K562 (cell line): Measurements from ENCODE around the gene VNN1. TPM values are rescaled to one million over a fixed set of nuclear protein-coding genes. Genes with fewer than 3 reads are reported as not detected.

Source experiments
- ATAC-seq: fragments of 200-7000 bp; cut with Tn5 transposase; 3 replicates; pipeline ENCODE4 v1.9.1; 2020; ENCODE audit warnings: moderate library complexity
- BruUV-seq: library from RNA; stranded (reverse); fragments of 400-500 nt; replicated peaks from 2 replicates; lab custom pipeline; 2021; lab: Mats Ljungman, UMichigan
- CTCF ChIA-PET: fragments of 300-600 bp; formaldehyde crosslinking; extraction: SDS; loops from one replicate; lab custom pipeline; 2021; ENCODE audit warnings: low intra/inter-chr PET ratio; lab: Yijun Ruan, JAX
- POLR2A ChIA-PET: fragments of 300-600, 350-650 bp; sonication (Branson Sonifier 250); formaldehyde crosslinking; extraction: SDS; loops from one replicate; lab custom pipeline; 2021; ENCODE audit warnings: antibody characterized with exemption, inconsistent platforms; lab: Yijun Ruan, JAX
- DNase-seq, 4 experiments: peaks; one replicate each; pipeline versions ENCODE4 v3.0.0 to v3.0.0-alpha.2; 2011 to 2018; ENCODE audit warnings: low spot score in 3 of 4, mixed read lengths in 3 of 4; ENCODE audit errors: extremely low read depth in 1 of 4
- FAIRE-seq: peaks from 2 replicates; lab custom pipeline; 2011; peaks lifted over from hg19 to GRCh38; lab: Jason Lieb, UNC
- H2AFZ ChIP-seq: 2 replicates; pipeline ENCODE4 v1.6.0; 2011; ENCODE audit warnings: low read depth, low read length, control low read depth, inconsistent platforms
- H3K27ac ChIP-seq: fragments of 200-600 bp; 3 replicates; pipeline ENCODE4 v1.8.0; 2011; ENCODE audit warnings: low read depth, mild to moderate bottlenecking, control low read depth, inconsistent platforms, low read length, moderate library complexity, mixed read lengths; ENCODE audit errors: extremely low read depth
- H3K27me3 ChIP-seq, 2 experiments: fragments of 300-600 bp in 1 of 2; 2 replicates in 1 of 2; 3 replicates in 1 of 2; pipeline versions ENCODE4 v1.6.0 to v1.8.0; 2011; ENCODE audit warnings: inconsistent platforms in 2 of 2, low read length in 2 of 2, mild to moderate bottlenecking in 1 of 2, mixed read lengths in 1 of 2, moderate library complexity in 1 of 2; ENCODE audit not compliant: control insufficient read depth in 2 of 2, insufficient read depth in 2 of 2
- H3K36me3 ChIP-seq: fragments of 300-600 bp; 3 replicates; pipeline ENCODE4 v1.8.0; 2011; ENCODE audit warnings: mild to moderate bottlenecking, low read length, inconsistent platforms; ENCODE audit not compliant: control insufficient read depth, insufficient read depth
- H3K4me1 ChIP-seq, 2 experiments: fragments of 200-600 bp in 1 of 2; replicated peaks in 1 of 2; 2 replicates in 1 of 2; 3 replicates in 1 of 2; pipeline versions ENCODE4 v1.5.1 to v1.8.0; 2011; ENCODE audit warnings: inconsistent platforms in 2 of 2, low read length in 2 of 2, mild to moderate bottlenecking in 1 of 2, mixed read lengths in 1 of 2, moderate library complexity in 1 of 2; ENCODE audit not compliant: control insufficient read depth in 2 of 2, insufficient read depth in 2 of 2
- H3K4me2 ChIP-seq: 2 replicates; pipeline ENCODE4 v1.6.1; 2011; ENCODE audit warnings: low read length, control low read depth, inconsistent platforms, mixed read lengths; ENCODE audit not compliant: insufficient read depth
- H3K4me3 ChIP-seq: fragments of 200-600 bp; sonication (generic), shearing (Covaris generic); 2 replicates; pipeline ENCODE4 v1.5.1; 2016; ENCODE audit warnings: control low read depth, inconsistent platforms
- H3K79me2 ChIP-seq: fragments of 200-600 bp; 3 replicates; pipeline ENCODE4 v1.8.0; 2011; ENCODE audit warnings: low read length, inconsistent platforms; ENCODE audit not compliant: control insufficient read depth, insufficient read depth
- H3K9ac ChIP-seq, 2 experiments: 2 replicates each; pipeline versions ENCODE4 v1.6.0 to v1.6.1; 2011; ENCODE audit warnings: low read depth in 2 of 2, low read length in 2 of 2, control low read depth in 1 of 2, inconsistent platforms in 1 of 2, mild to moderate bottlenecking in 1 of 2, mixed read lengths in 1 of 2; ENCODE audit not compliant: insufficient read depth in 1 of 2
- H3K9me1 ChIP-seq: one replicate; pipeline ENCODE4 v1.6.0; 2011; ENCODE audit warnings: inconsistent platforms, mild to moderate bottlenecking, low read length, moderate library complexity; ENCODE audit not compliant: control insufficient read depth, insufficient read depth
- H3K9me3 ChIP-seq: replicated peaks from 2 replicates; pipeline ENCODE4 v1.5.1; 2011; ENCODE audit warnings: low read depth, low read length, inconsistent platforms; ENCODE audit not compliant: control insufficient read depth, insufficient read depth
- H4K20me1 ChIP-seq: replicated peaks from 2 replicates; pipeline ENCODE4 v1.6.1; 2011; ENCODE audit warnings: low read length, inconsistent platforms, mixed read lengths; ENCODE audit not compliant: control insufficient read depth, insufficient read depth
- BRF1 ChIP-seq: IDR thresholded peaks from 3 replicates; pipeline ENCODE4 v1.6.1; 2011; ENCODE audit warnings: borderline replicate concordance, mild to moderate bottlenecking; ENCODE audit not compliant: insufficient read length; ENCODE audit errors: extremely low read depth
- CBX3 ChIP-seq, 2 experiments: IDR thresholded peaks; 1 replicate in 1 of 2; 2 replicates in 1 of 2; pipeline ENCODE4 v1.6.1; 2012; ENCODE audit warnings: inconsistent platforms in 2 of 2, low read length in 2 of 2, borderline replicate concordance in 1 of 2, control low read depth in 1 of 2
- HDAC1 ChIP-seq, 2 experiments: fragments of 450-650 bp; IDR thresholded peaks; 2 replicates each; pipeline ENCODE4 v1.6.1; 2016 to 2017; ENCODE audit warnings: inconsistent platforms in 1 of 2, mild to moderate bottlenecking in 1 of 2, moderate library complexity in 1 of 2
- HIVEP1 ChIP-seq: fragments of 250-450 bp; sonication (Bioruptor Pico); IDR thresholded peaks from 2 replicates; pipeline ENCODE4 v1.4.0; 2020; ENCODE audit warnings: mild to moderate bottlenecking
- HNRNPLL ChIP-seq: fragments of 200-400 bp; formaldehyde crosslinking; IDR thresholded peaks from 2 replicates; pipeline ENCODE4 v1.6.1; 2017; ENCODE audit warnings: low read length, low read depth, mild to moderate bottlenecking; ENCODE audit not compliant: poor library complexity, severe bottlenecking
- KAT7 ChIP-seq: sonication (generic); formaldehyde crosslinking; IDR thresholded peaks from 2 replicates; pipeline ENCODE4 v1.8.0; 2022; ENCODE audit warnings: missing genetic modification reagents, mild to moderate bottlenecking, borderline replicate concordance
- PTTG1 ChIP-seq: fragments of 450-650 bp; IDR thresholded peaks from 2 replicates; pipeline ENCODE4 v1.6.1; 2016; ENCODE audit warnings: low read depth, mild to moderate bottlenecking, missing genetic modification characterization, missing compliant biosample characterization
- RNF2 ChIP-seq: sonication (generic); IDR thresholded peaks from 2 replicates; pipeline ENCODE4 v1.6.1; 2016
- TOE1 ChIP-seq, 2 experiments: fragments of 450-650 bp in 1 of 2; sonication (generic) in 1 of 2; formaldehyde crosslinking in 1 of 2; IDR thresholded peaks; 2 replicates each; pipeline versions ENCODE4 v1.7.1 to v1.8.0; 2016 to 2022; ENCODE audit warnings: borderline replicate concordance in 2 of 2, mild to moderate bottlenecking in 2 of 2, antibody characterized with exemption in 1 of 2, inconsistent platforms in 1 of 2, low read depth in 1 of 2, missing genetic modification reagents in 1 of 2, moderate library complexity in 1 of 2
- ZNF280B ChIP-seq: fragments of 250-450 bp; sonication (Bioruptor Pico); IDR thresholded peaks from 2 replicates; pipeline ENCODE4 v1.5.1; 2021; ENCODE audit warnings: mild to moderate bottlenecking
- ZNF449 ChIP-seq: fragments of 250-450 bp; sonication (Bioruptor Pico); IDR thresholded peaks from 2 replicates; pipeline ENCODE4 v1.8.0; 2022; ENCODE audit warnings: moderate library complexity, mild to moderate bottlenecking, inconsistent platforms
- ZNF696 ChIP-seq: fragments of 250-450 bp; sonication (Bioruptor Pico); conservative IDR thresholded peaks from 2 replicates; pipeline ENCODE4 v1.4.0; 2020; ENCODE audit warnings: mild to moderate bottlenecking, moderate library complexity
- WGBS: fragments of 100-300 bp; shearing (Covaris generic); methylation state at CpG from one replicate; pipeline ENCODE4 v1.1.6; 2016; ENCODE audit warnings: low coverage, mixed read lengths; ENCODE audit not compliant: insufficient coverage; ENCODE audit errors: missing lambda C conversion rate; 5-methylcytosine and 5-hydroxymethylcytosine counted together
- in situ Hi-C: fragments of 300-500 bp; cut with MboI; formaldehyde crosslinking; loops from 4 replicates; pipeline ENCODE4 v1.15.0; 2018; ENCODE audit warnings: inconsistent platforms, mixed read lengths
- intact Hi-C: fragments of 100-400 bp; cut with micrococcal nuclease; formaldehyde crosslinking; loops from 2 replicates; pipeline ENCODE4 v1.14.2; 2022
- polyA plus RNA-seq, 8 experiments: library from polyadenylated mRNA; depleted of rRNA in 4 of 8; stranded (reverse) in 5 of 8; unstranded in 3 of 8; fragments of >200 nt; fragmentation: Nextera tagmentation in 2 of 8; fragmentation: Illumina TruSeq in 1 of 8; extraction: Ambion mirVana in 2 of 8; extraction: Trizol in 1 of 8; gene quantifications; 2 replicates each; pipeline versions ENCODE4 v1.2.1 to v1.2.3, GENCODE V29; 2011 to 2014; ENCODE audit warnings: inconsistent platforms in 1 of 8, missing spikeins in 1 of 8
- total RNA-seq, 7 experiments: library from RNA; depleted of rRNA in 6 of 7; stranded (reverse); fragments of >200 nt in 6 of 7; fragmentation: Illumina TruSeq in 2 of 7; extraction: Trizol in 2 of 7; gene quantifications; 2 replicates each; pipeline versions ENCODE4 v1.2.1 to v1.2.3, GENCODE V29; 2011 to 2021; ENCODE audit warnings: low replicate concordance in 1 of 7

VNN1 gene
- total and polyA plus RNA-seq, 9 of the 15 experiments (the other 6 are each of a cell fraction or from before 2014, with no cell fraction given), result not detected

GRCh38 chr6:132741281-132741680 lies 27.4 kb upstream of the VNN1 start (continued):
- TF ChIP-seq BRF1, result no peak
- no peak for TF ChIP-seq HIVEP1 (CRISPR knock-in tag)

GRCh38 chr6:132736239-132736638 lies 22.4 kb upstream of the VNN1 start:
- Histone ChIP-seq H3K27ac (no peak overlapping the region), H2AFZ (no peak overlapping the region), H3K9me3 (no peaks in the 10 kb centered on the region), H3K9ac (no peak overlapping the region), H3K4me2 (no peak overlapping the region), H3K27me3 (no peaks in the 10 kb centered on the region), H3K79me2 (no peaks in the 10 kb centered on the region), H3K36me3 (no peaks in the 10 kb centered on the region), H4K20me1 (no peaks in the 10 kb centered on the region), H3K4me3 (no peak overlapping the region), H3K9me1 (no peaks in the 10 kb centered on the region), H3K4me1 (no peaks in the 10 kb centered on the region)
- TF ChIP-seq HDAC1 (IDR thresholded peaks at IDR 0.05), result no peak
- no peak for TF ChIP-seq ZNF696 (CRISPR knock-in tag)
- TF ChIP-seq TOE1 (IDR thresholded peaks at IDR 0.05; ENCODE audit: borderline replicate concordance), result no peak
- no peak for TF ChIP-seq TOE1 (CRISPR knock-in tag; IDR thresholded peaks at IDR 0.05; ENCODE audit: borderline replicate concordance, low read depth)
- TF ChIP-seq KAT7 (CRISPR knock-in tag), result no peak
- TF ChIP-seq HNRNPLL, result no peak
- TF ChIP-seq PTTG1 (tag), result no peak
- TF ChIP-seq RNF2, result no peak
- TF ChIP-seq CBX3 (IDR thresholded peaks at IDR 0.05; ENCODE audit: borderline replicate concordance in 1 of 2, low read length in 2 of 2), result no peak
- no peak for TF ChIP-seq ZNF280B (CRISPR knock-in tag)
- TF ChIP-seq ZNF449 (CRISPR knock-in tag), result no peak
- FAIRE-seq (no peak), ATAC-seq (no peak), DNase-seq (no peak)
- POLR2A ChIA-PET, result no interaction called here
- BruUV-seq, result no TSS peak
- CTCF ChIA-PET, result no interaction called here
- WGBS, result 0% methylated on average over 1 of the region's 1 CpG
- in situ Hi-C loops, result no loop called here
- intact Hi-C loops, result no loop called here
